HUES64 (cell line): ENCODE measurements around the gene GSG1L.
"Not testable (repeated sequence)": the region's sequence is repeated elsewhere in the genome, so short reads cannot be mapped to it uniquely, and the experiment has no call there.

Source experiments
- H3K27ac ChIP-seq: 2 replicates; pipeline ENCODE4 v1.7.0; 2013; ENCODE audit warnings: low read depth, low read length, inconsistent platforms
- H3K27me3 ChIP-seq: 2 replicates; pipeline ENCODE4 v1.6.1; 2013; ENCODE audit warnings: mild to moderate bottlenecking, low read length; ENCODE audit not compliant: insufficient read depth
- H3K36me3 ChIP-seq: 2 replicates; pipeline ENCODE4 v1.6.1; 2013; ENCODE audit warnings: mild to moderate bottlenecking, low read length; ENCODE audit not compliant: insufficient read depth
- H3K4me1 ChIP-seq: 2 replicates; pipeline ENCODE4 v1.6.1; 2013; ENCODE audit warnings: mild to moderate bottlenecking, low read length, moderate library complexity; ENCODE audit not compliant: insufficient read depth
- H3K4me3 ChIP-seq: 2 replicates; pipeline ENCODE4 v1.5.1; 2013; ENCODE audit warnings: mild to moderate bottlenecking, low read length, moderate library complexity
- H3K9ac ChIP-seq: 2 replicates; pipeline ENCODE4 v1.6.1; 2013; ENCODE audit warnings: mild to moderate bottlenecking, low read depth, low read length
- H3K9me3 ChIP-seq: 2 replicates; pipeline ENCODE4 v1.6.1; 2013; ENCODE audit warnings: low read depth, low read length; ENCODE audit not compliant: insufficient read depth
- WGBS: fragments of 150-250, 120-280 bp; methylation state at CpG from one replicate; pipeline ENCODE4 v1.1.7; 2013; ENCODE audit warnings: missing lambda C conversion rate; 5-methylcytosine and 5-hydroxymethylcytosine counted together

GSG1L gene

DNA sequence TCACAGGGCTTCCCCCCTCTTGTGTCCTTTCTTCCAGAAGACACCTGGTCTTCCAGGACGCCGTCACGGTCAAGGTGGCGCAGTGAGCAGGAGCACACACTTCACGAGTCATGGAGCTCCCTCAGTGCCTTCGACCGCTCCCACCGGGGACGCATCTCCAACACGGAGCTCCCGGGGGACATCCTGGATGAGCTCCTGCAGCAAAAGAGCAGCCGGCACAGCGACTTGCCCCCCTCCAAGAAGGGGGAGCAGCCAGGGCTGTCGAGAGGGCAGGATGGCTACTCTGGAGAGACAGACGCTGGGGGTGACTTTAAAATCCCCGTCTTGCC, 314.0 kb downstream of the GSG1L start:
- Histone ChIP-seq H3K27me3 (no peaks in the 10 kb centered on the region), H3K4me3 (no peak overlapping the region), H3K4me1 (peaks cover 4% of the 10 kb centered on the region; the same call in 1 of the 2 replicates), H3K36me3 (no peaks in the 10 kb centered on the region), H3K9me3 (no peaks in the 10 kb centered on the region), H3K9ac (no peak overlapping the region), H3K27ac (no peak overlapping the region)
- 94% methylated on average over 16 of the region's 16 CpGs for WGBS

DNA sequence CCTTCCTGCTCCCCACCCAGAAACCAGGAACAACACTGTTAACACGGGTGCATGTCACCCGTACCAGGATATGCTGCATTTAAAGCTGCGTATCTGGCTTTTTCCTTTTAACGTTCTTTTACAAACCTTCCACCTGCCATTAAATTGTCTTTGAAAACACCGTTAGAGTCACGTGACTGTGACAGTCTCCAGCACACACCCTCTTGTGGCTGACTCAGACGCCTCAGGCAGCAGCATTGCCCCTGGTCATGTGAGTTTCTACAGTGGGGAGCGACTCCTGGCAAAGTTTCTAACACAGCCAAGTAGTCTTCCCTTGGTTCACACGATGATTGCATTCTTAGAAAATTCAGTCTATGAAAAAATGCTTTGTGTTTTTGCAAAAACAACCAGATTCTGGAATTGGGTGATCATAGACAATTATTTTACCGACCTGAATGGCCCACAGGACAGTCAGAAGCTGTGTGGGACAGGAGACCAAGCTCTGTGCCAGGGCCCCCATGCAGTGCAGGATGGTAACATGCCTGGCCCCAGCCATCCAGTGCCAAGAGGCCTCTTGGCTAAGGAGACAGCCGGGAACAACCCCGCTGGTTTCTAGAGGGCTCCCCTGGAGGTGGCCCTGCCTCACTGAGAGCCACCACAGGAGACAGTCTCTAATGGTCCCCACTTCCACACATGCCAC, 314.5 kb downstream of the GSG1L start:
- H3K36me3 ChIP-seq, result no peaks in the 10 kb centered on the region
- 53% methylated on average over 12 of the region's 12 CpGs for WGBS
- no peak overlapping the region for H3K4me3 ChIP-seq
- H3K4me1 ChIP-seq, result peaks cover 4% of the 10 kb centered on the region; the same call in 1 of the 2 replicates
- H3K27ac ChIP-seq, result no peak overlapping the region
- H3K9me3 ChIP-seq, result no peaks in the 10 kb centered on the region
- no peak overlapping the region for H3K9ac ChIP-seq
- no peaks in the 10 kb centered on the region for H3K27me3 ChIP-seq

DNA sequence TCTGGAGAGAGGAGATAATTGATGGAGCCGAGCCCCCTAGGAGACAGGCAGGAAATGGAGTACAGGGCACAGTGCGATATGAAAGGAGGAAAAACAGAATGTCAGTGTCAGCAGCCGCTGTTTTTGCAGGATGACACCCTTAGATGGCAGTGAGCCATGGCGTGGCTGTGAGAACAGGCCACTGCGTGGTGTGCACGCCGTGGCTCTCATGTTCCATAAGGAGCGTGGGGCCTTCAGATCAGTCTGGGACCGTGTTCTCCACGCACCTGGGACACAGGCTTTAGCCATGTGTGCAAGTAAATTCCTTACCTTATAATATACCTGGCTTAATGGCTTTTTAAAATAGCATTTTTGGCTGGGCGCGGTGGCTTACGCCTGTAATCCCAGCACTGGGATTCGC, 315.6 kb downstream of the GSG1L start:
- Histone ChIP-seq H3K9me3 (no peaks in the 10 kb centered on the region), H3K9ac (no peak overlapping the region), H3K27me3 (no peaks in the 10 kb centered on the region), H3K27ac (no peak overlapping the region), H3K4me3 (no peak overlapping the region), H3K36me3 (no peaks in the 10 kb centered on the region), H3K4me1 (peaks cover 4% of the 10 kb centered on the region; the same call in 1 of the 2 replicates)
- 94% methylated on average over 14 of the region's 14 CpGs for WGBS

DNA sequence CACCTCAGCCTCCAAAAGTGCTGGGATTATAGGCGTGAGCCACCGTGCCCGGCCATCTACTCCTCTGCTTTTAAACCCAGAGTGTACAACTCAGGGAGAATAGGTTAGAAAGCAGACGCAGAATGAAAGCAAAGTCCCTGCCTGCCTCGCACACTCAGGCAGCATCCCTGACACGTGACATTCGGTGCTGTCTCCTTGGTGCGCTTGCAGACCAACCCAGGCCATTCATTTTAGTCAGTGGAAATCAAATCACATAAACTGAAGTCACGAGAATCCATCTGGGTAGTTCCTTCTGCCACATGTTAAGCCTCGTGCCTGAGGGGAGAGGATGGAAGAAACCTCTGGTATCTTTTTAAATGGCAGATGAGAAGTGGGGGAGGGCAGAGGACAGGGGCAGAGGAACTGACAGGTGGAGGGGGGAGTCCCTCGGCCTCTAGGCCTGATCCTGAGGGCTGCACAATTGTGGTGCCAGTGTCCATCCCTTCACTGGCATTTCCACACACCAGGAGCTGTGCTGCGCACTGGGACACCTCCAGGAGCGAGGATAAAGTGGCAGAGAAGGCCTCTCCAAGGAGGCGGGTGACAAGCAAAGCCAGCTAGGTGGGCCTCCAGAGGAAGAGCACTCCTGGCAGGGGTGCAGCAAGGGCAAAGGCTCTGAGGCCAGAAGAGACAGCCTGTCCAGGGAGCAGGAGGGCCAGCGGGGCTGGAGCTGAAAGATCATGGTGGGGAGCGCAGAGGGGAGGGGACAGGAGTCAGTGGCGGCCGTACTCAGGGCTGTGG, 317.2 kb downstream of the GSG1L start:
- Histone ChIP-seq H3K4me1 (peaks cover 4% of the 10 kb centered on the region; the same call in 1 of the 2 replicates), H3K27me3 (no peaks in the 10 kb centered on the region), H3K27ac (no peak overlapping the region), H3K9me3 (no peaks in the 10 kb centered on the region), H3K9ac (no peak overlapping the region), H3K36me3 (no peaks in the 10 kb centered on the region), H3K4me3 (no peak overlapping the region)
- WGBS, result 93% methylated on average over 18 of the region's 18 CpGs

DNA sequence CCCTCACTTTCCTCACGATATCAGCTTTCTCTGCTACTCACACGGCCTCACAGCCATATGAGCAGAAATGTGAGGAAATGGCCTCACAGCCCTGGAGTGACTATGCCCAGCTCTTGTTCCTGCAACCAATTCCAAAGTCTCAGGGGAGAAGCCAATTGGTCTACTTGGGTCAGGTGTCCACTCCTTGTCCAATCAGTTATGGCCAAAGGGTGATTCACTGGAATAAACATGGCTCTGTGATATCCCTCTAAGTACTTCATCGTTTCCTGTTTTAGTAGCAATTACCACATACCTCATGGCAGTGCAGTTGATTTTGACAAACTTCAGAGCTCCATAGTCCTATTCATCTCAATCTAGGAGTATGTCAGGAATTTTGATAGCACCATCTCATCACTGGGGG, 318.2 kb downstream of the GSG1L start:
- no peak overlapping the region for H3K9ac ChIP-seq
- 94% methylated on average over 3 of the region's 3 CpGs for WGBS
- H3K4me3 ChIP-seq, result no peak overlapping the region
- no peaks in the 10 kb centered on the region for H3K27me3 ChIP-seq
- H3K27ac ChIP-seq, result no peak overlapping the region
- no peaks in the 10 kb centered on the region for H3K9me3 ChIP-seq
- H3K4me1 ChIP-seq, result peaks cover 4% of the 10 kb centered on the region; the same call in 1 of the 2 replicates
- no peaks in the 10 kb centered on the region for H3K36me3 ChIP-seq

DNA sequence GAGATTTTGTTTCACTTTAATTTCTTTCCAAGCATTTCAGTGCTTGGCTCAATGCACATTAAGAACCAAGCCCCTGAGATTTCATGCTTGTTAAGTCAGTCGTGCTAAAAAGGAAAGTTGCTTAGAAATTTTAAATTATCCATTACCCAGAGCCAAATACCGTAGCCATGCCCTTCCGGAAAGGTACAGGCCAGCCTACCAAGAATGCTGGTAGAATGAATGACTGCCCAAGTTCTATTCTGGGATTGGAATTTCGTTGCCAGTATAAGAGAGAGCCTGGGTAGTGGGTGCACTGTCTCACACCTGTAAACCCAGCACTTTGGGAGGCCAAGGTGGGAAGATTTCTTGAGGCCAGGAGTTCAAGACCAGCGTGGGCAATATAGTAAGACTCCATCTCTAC, 319.6 kb downstream of the GSG1L start:
- H3K9me3 ChIP-seq, result no peaks in the 10 kb centered on the region
- H3K36me3 ChIP-seq, result no peaks in the 10 kb centered on the region
- H3K27me3 ChIP-seq, result no peaks in the 10 kb centered on the region
- no peak overlapping the region for H3K9ac ChIP-seq
- H3K4me3 ChIP-seq, result no peak overlapping the region
- H3K4me1 ChIP-seq, result peaks cover under 1% of the 10 kb centered on the region; the same call in 1 of the 2 replicates
- 89% methylated on average over 4 of the region's 5 CpGs for WGBS
- H3K27ac ChIP-seq, result no peak overlapping the region

DNA sequence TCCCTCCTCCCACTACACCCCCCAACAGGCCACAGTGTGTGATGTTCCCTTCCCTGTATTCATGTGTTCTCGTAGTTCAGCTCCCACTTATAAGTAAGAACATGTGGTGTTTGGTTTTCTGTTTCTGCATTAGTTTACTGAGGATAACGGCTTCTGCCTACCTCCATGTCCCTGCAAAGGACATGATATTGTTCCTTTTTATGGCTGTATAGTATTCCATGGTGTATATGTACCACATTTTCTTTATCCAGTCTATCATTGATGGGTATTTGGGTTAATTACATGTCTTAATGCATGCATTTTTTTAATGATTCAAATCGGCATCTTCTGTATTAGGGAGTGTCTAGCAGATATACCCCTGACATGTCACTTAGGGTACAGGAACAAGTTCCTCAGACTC, 320.5 kb downstream of the GSG1L start:
- not testable (repeated sequence) for H3K4me1 ChIP-seq, H3K27me3 ChIP-seq, H3K9ac ChIP-seq, H3K36me3 ChIP-seq, H3K9me3 ChIP-seq, H3K27ac ChIP-seq, H3K4me3 ChIP-seq
- WGBS, result 94% methylated on average over 3 of the region's 3 CpGs

DNA sequence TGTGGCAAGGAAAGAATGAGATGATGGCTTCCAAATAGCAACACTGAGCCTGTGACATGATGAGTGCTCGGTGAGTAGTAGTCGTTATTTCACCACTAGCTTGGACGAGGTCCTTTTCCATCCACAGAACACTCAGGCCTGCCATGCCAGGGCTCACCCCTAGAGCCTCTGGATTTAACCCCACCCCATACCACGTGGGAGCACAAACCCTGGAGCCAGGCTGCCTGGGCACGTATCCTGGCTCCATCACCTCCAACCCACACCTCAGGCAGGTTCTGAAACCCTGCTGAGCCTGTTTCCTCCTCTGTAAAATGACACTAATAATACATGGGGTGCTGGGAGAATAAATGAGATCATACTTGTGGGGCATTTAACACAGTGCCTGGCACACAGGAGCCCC, 321.2 kb downstream of the GSG1L start:
- no peaks in the 10 kb centered on the region for H3K36me3 ChIP-seq
- no peaks in the 10 kb centered on the region for H3K9me3 ChIP-seq
- H3K4me3 ChIP-seq, result no peak overlapping the region
- no peaks in the 10 kb centered on the region for H3K4me1 ChIP-seq
- H3K27ac ChIP-seq, result no peak overlapping the region
- WGBS, result 94% methylated on average over 5 of the region's 5 CpGs
- H3K27me3 ChIP-seq, result no peaks in the 10 kb centered on the region
- no peak overlapping the region for H3K9ac ChIP-seq

DNA sequence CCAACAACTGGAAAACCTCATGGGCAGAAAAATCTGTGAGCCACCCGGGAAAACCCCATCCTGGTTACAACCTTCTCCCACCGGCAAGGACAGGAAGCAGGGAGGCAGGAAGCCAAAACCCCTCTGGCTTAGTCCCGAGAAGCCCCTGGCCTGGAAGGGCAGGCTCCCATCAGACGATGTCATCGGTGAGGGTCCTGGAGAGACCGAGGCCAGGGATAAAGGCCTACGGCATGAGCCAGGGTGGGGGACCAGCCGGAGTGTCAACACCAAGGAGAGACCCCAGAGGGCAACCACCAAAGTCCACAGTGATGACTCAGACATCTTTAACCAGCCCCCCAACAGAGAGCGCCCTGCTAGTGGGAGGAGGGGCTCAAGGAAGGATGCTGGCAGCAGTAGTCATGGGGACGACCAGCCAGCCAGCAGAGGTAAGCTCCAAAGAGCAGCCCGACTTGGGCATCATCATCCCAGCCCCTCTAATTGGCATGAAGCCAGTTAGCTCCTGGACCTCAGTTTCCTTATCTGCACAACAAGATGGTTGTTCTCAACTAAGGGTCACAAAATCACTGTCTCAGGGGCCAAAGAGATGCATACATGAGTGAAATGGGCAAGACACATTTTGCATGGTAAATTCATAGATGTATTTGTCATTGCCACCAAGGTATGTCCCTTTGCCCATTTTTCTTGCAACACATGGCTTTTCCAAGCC, 322.9 kb downstream of the GSG1L start:
- Histone ChIP-seq H3K4me3 (no peak overlapping the region), H3K9ac (no peak overlapping the region), H3K36me3 (no peaks in the 10 kb centered on the region), H3K4me1 (no peaks in the 10 kb centered on the region), H3K27ac (no peak overlapping the region), H3K27me3 (no peaks in the 10 kb centered on the region), H3K9me3 (no peaks in the 10 kb centered on the region)
- WGBS, result 87% methylated on average over 11 of the region's 11 CpGs

DNA sequence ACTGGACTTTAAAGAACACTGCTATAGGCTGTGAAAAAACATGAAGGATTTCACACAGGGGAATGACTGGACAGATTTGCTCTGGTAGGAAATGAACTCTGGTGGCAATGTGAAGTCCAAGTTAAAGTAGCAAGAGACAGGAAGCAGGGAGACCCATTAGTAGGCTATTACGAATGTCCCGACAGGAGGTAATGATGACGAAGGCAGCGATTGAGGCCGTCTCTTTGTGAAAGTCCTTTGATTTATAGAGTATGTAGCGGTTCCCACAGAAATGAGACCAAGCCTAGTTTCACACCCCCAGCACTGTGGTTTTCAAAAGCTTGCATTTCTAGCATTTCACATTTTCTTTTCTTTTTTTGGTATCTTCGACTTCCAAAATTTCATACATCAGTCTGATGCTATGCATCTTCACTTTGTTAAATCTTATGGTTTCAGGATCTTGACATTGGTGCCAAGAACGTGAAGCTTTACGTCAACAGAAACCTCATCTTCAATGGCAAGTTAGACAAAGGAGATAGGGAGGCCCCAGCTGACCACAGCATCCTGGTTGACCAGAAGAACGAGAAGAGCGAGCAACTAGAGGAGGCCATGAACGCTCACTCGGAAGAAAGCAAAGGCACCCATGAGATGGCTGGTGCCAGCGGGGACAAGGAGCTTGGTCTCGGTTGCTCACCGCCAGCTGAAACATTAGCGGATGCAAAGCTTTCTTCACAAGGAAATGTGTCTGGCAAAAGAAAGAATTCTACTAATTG, 323.7 kb downstream of the GSG1L start:
- WGBS, result 96% methylated on average over 17 of the region's 17 CpGs
- Histone ChIP-seq H3K9ac (no peak overlapping the region), H3K36me3 (no peaks in the 10 kb centered on the region), H3K4me3 (no peak overlapping the region), H3K4me1 (no peaks in the 10 kb centered on the region), H3K27ac (no peak overlapping the region), H3K27me3 (no peaks in the 10 kb centered on the region), H3K9me3 (no peaks in the 10 kb centered on the region)

DNA sequence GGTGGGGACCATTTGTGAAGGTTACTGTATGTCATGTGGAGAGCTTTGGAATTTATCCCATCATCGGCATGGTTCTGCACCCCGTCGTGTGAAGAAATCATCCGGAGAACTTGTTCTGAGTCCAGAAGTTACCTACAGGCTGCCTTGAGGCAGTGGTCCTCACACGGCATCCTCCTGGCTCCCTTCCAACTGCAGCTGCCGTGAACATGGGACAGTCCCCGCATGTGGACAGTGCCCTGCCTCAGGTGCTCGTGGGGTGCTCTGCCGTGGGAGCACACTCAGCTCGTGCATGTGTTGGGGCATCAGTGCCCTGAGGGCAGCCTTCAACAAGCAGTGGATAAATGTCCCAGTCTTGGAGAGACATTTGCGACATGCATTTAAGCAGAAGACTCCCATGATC, 324.9 kb downstream of the GSG1L start:
- H3K9me3 ChIP-seq, result no peaks in the 10 kb centered on the region
- 95% methylated on average over 11 of the region's 11 CpGs for WGBS
- no peak overlapping the region for H3K27ac ChIP-seq
- no peak overlapping the region for H3K9ac ChIP-seq
- no peak overlapping the region for H3K4me3 ChIP-seq
- no peaks in the 10 kb centered on the region for H3K4me1 ChIP-seq
- no peaks in the 10 kb centered on the region for H3K27me3 ChIP-seq
- H3K36me3 ChIP-seq, result no peaks in the 10 kb centered on the region
